Liver (tissue), 9 donors: Measurements from ENCODE around the gene ARHGAP21. TPM values are rescaled to one million over a fixed set of nuclear protein-coding genes. Genes with fewer than 3 reads are reported as not detected.

Experiments used
- DNase-seq: peaks from one replicate; pipeline ENCODE4 v3.0.0-alpha.2; 2017; ENCODE audit warnings: low spot score
- H3K27ac ChIP-seq, 2 donors: one replicate each; pipeline ENCODE4 v1.7.0; 2013; ENCODE audit warnings: inconsistent platforms in 2 of 2, low read length in 2 of 2, control low read depth in 1 of 2, low read depth in 1 of 2, mild to moderate bottlenecking in 1 of 2
- H3K27me3 ChIP-seq, 4 donors: one replicate each; pipeline versions ENCODE4 v1.6.1 to v1.7.0; 2013; ENCODE audit warnings: low read length in 3 of 4, inconsistent platforms in 1 of 4, mild to moderate bottlenecking in 1 of 4, moderate library complexity in 1 of 4; ENCODE audit not compliant: control insufficient read depth in 4 of 4, insufficient read depth in 4 of 4
- H3K36me3 ChIP-seq, 4 donors: one replicate each; pipeline versions ENCODE4 v1.6.1 to v1.7.0; 2013; ENCODE audit warnings: low read length in 3 of 4, mild to moderate bottlenecking in 3 of 4, low read depth in 1 of 4, moderate library complexity in 1 of 4; ENCODE audit not compliant: control insufficient read depth in 4 of 4, insufficient read depth in 3 of 4
- H3K4me1 ChIP-seq, 4 donors: one replicate each; pipeline versions ENCODE4 v1.6.1 to v1.7.0; 2013; ENCODE audit warnings: low read length in 3 of 4, mild to moderate bottlenecking in 3 of 4, moderate library complexity in 1 of 4; ENCODE audit not compliant: control insufficient read depth in 4 of 4, insufficient read depth in 4 of 4
- H3K4me3 ChIP-seq, 3 donors: one replicate each; pipeline versions ENCODE4 v1.6.1 to v1.7.0; 2013; ENCODE audit warnings: low read length in 3 of 3, control low read depth in 1 of 3, low read depth in 1 of 3, mild to moderate bottlenecking in 1 of 3
- H3K9ac ChIP-seq, 2 donors: one replicate each; pipeline ENCODE4 v1.7.0; 2013; ENCODE audit warnings: low read length in 2 of 2, mild to moderate bottlenecking in 2 of 2, moderate library complexity in 2 of 2, control low read depth in 1 of 2, low read depth in 1 of 2
- H3K9me3 ChIP-seq, 4 donors: one replicate each; pipeline versions ENCODE4 v1.6.1 to v1.7.0; 2013; ENCODE audit warnings: low read length in 3 of 4; ENCODE audit not compliant: control insufficient read depth in 4 of 4
- ATF3 ChIP-seq: IDR thresholded peaks from 2 replicates; pipeline ENCODE4 v1.6.1; 2016; ENCODE audit warnings: antibody characterized with exemption
- CTCF ChIP-seq: fragments of 150-350 bp; IDR thresholded peaks from 2 replicates; pipeline ENCODE4 v1.5.1; 2017; ENCODE audit warnings: improper control_type of control experiment, low read depth, low read length; ENCODE audit not compliant: missing input control
- EGR1 ChIP-seq, 2 donors: IDR thresholded peaks; 2 replicates each; pipeline ENCODE4 v1.6.1; 2016 to 2018; ENCODE audit warnings: antibody characterized with exemption in 2 of 2, low read depth in 2 of 2
- FOXA1 ChIP-seq: IDR thresholded peaks from 2 replicates; pipeline ENCODE4 v1.6.1; 2016; ENCODE audit warnings: antibody characterized with exemption
- FOXA2 ChIP-seq: IDR thresholded peaks from 2 replicates; pipeline ENCODE4 v1.6.1; 2016; ENCODE audit warnings: antibody characterized with exemption
- GABPA ChIP-seq, 2 donors: IDR thresholded peaks in 1 of 2; conservative IDR thresholded peaks in 1 of 2; 2 replicates each; pipeline ENCODE4 v1.6.1; 2016; ENCODE audit warnings: antibody characterized with exemption in 2 of 2, mild to moderate bottlenecking in 1 of 2, moderate library complexity in 1 of 2
- HNF4A ChIP-seq, 2 donors: conservative IDR thresholded peaks; 2 replicates each; pipeline ENCODE4 v1.6.1; 2016; ENCODE audit warnings: antibody characterized with exemption in 2 of 2, mild to moderate bottlenecking in 2 of 2
- HNF4G ChIP-seq: IDR thresholded peaks from 2 replicates; pipeline ENCODE4 v1.6.1; 2016; ENCODE audit warnings: antibody characterized with exemption
- MAX ChIP-seq: IDR thresholded peaks from 2 replicates; pipeline ENCODE4 v1.6.1; 2016; ENCODE audit warnings: antibody characterized with exemption
- NR2F2 ChIP-seq: IDR thresholded peaks from 2 replicates; pipeline ENCODE4 v1.6.1; 2016; ENCODE audit warnings: antibody characterized with exemption
- RAD21 ChIP-seq, 2 donors: IDR thresholded peaks; 2 replicates each; pipeline ENCODE4 v1.6.1; 2016; ENCODE audit warnings: antibody characterized with exemption in 2 of 2, mild to moderate bottlenecking in 2 of 2
- REST ChIP-seq: IDR thresholded peaks from 2 replicates; pipeline ENCODE4 v1.6.1; 2016; ENCODE audit warnings: antibody characterized with exemption, mild to moderate bottlenecking
- RXRA ChIP-seq, 2 donors: IDR thresholded peaks; 2 replicates each; pipeline ENCODE4 v1.6.1; 2017 to 2018; ENCODE audit warnings: antibody characterized with exemption in 2 of 2, mild to moderate bottlenecking in 1 of 2
- SP1 ChIP-seq: IDR thresholded peaks from 2 replicates; pipeline ENCODE4 v1.6.1; 2018; ENCODE audit warnings: antibody characterized with exemption, mild to moderate bottlenecking
- TAF1 ChIP-seq: conservative IDR thresholded peaks from 2 replicates; pipeline ENCODE4 v1.6.1; 2016; ENCODE audit warnings: antibody characterized with exemption, mild to moderate bottlenecking
- YY1 ChIP-seq: IDR thresholded peaks from 2 replicates; pipeline ENCODE4 v1.6.1; 2016; ENCODE audit warnings: antibody characterized with exemption, mild to moderate bottlenecking
- ZBTB33 ChIP-seq: IDR thresholded peaks from 2 replicates; pipeline ENCODE4 v1.6.1; 2016; ENCODE audit warnings: antibody characterized with exemption
- WGBS: extraction: QIAGEN DNeasy Blood & Tissue Kit; methylation state at CpG from one replicate; pipeline ENCODE4 v1.1.7; 2013; 5-methylcytosine and 5-hydroxymethylcytosine counted together
- polyA plus RNA-seq, 2 donors: library from polyadenylated mRNA; stranded (reverse) in 1 of 2; unstranded in 1 of 2; fragments of 200-250 nt in 1 of 2; fragments of >200 nt in 1 of 2; fragmentation: Nextera tagmentation in 1 of 2; extraction: Ambion mirVana in 1 of 2; gene quantifications; one replicate each; pipeline versions ENCODE4 v1.2.1 to v1.2.3, GENCODE V29; 2013 to 2015
- total RNA-seq, 2 donors: library from RNA; depleted of rRNA; stranded (reverse); fragments of >200 nt; gene quantifications; one replicate each; pipeline ENCODE4 v1.2.3, GENCODE V29; 2014
- donor health status: healthy.
- donor health status: healthy.
- donor health status: healthy.
- donor health status: healthy.
- donor health status: healthy.

Gene ARHGAP21
- total and polyA plus RNA-seq, 4 donors = 7.8 to 30.6 (median 15.7) TPM

- WGBS = 58% methylated on average over 22 of the region's 22 CpGs
- Histone ChIP-seq H3K9me3 (no peaks in the 10 kb centered on the region), H3K36me3 (peaks cover 0 to 2% (median 0%) of the 10 kb centered on the region in 4 donors), H3K27ac (no peak overlapping the region), H3K27me3 (no peaks in the 10 kb centered on the region), H3K9ac (no peak overlapping the region), H3K4me1 (no peaks in the 10 kb centered on the region), H3K4me3 (no peak overlapping the region)
- TF ChIP-seq ATF3 (no peak), REST (no peak), CTCF (peak; percentile 19), FOXA2 (no peak)
- DNase-seq = peak; percentile 49
Observed at GRCh38 chr10:24552346-24553016, 171.2 kb downstream of the ARHGAP21 start.

GRCh38 chr10:24551161-24551560 lies 172.5 kb downstream of the ARHGAP21 start:
- 59% methylated on average over 2 of the region's 2 CpGs for WGBS
- no peak for DNase-seq

More at GRCh38 chr10:24551161-24551560, 172.5 kb downstream of the ARHGAP21 start:
- Histone ChIP-seq H3K27me3 (no peaks in the 10 kb centered on the region), H3K27ac (no peak overlapping the region), H3K9ac (no peak overlapping the region), H3K4me3 (no peak overlapping the region), H3K4me1 (no peaks in the 10 kb centered on the region), H3K9me3 (no peaks in the 10 kb centered on the region), H3K36me3 (peaks cover 0 to 10% (median 2%) of the 10 kb centered on the region in 4 donors)
- TF ChIP-seq RAD21 (IDR thresholded peaks at IDR 0.05) = no peak
- TF ChIP-seq HNF4A (conservative IDR thresholded peaks at IDR 0.05) = no peak
- no peak for TF ChIP-seq TAF1
- TF ChIP-seq EGR1 (IDR thresholded peaks at IDR 0.05; ENCODE audit: low read depth in 2 of 2) = no peak
- TF ChIP-seq GABPA (IDR thresholded peaks at IDR 0.05 in 1 of 2, conservative IDR thresholded peaks at IDR 0.05 in 1 of 2) = no peak
- no peak for TF ChIP-seq FOXA1
- no peak for TF ChIP-seq REST
- no peak for TF ChIP-seq YY1
- no peak for TF ChIP-seq NR2F2
- no peak for TF ChIP-seq HNF4G
- TF ChIP-seq FOXA2 = no peak
- TF ChIP-seq CTCF = no peak
- no peak for TF ChIP-seq ZBTB33
- TF ChIP-seq MAX = no peak
- TF ChIP-seq ATF3 = no peak
- TF ChIP-seq SP1 = no peak
- no peak for TF ChIP-seq RXRA (IDR thresholded peaks at IDR 0.05)
